Measurements from ENCODE around the gene ZNF391.
"Not testable (repeated sequence)": the region's sequence is repeated elsewhere in the genome, so short reads cannot be mapped to it uniquely, and the experiment has no call there.

ZNF391 gene

DNA sequence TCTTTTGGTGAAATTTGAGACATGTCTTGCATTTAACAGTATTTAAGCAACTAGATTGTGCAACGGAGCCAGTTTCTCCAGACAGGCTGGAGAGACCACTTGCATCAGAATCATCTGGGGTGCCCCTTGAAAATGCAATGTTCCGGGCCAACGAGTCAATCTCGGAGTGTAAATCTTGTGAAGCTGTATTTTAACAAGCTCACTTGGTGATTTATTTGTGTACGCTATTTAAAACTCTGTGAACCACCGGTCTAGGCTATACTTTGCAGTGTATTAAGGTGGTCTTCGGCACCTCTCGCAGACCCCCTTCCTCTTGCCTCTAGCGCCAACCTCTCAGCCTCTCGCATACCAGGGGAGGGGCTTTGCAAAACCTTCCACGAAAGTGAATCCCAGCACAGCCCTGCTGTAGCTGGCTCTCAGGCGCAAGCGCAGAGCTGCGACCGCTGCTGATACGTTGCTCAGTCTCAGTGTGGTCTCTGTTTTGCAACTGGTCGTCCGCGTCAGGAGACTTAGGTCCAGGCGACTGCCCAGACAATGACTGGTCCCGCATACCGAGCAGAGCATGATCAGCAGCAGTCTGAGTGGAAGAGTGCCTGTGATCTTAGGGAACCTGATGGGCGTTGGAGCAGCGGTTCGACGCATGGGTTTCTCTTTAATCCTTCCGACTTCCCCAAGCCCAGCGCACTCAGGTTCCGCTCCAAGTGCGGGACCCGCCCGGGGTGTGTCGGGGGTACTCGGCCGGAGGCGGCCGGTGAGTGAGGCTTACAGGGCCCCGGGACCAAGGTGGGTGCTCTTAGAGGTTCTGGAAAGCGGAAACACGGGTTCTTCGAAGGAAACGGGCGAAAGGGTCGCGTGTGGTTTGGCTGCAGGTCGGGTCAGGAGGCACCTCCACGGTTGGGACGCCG, at the start of gene ZNF391:
ZNF391 (plus strand) TSS at position 467 of the 905 bp plus-strand sequence. CDS start 11,612 bp downstream, outside the sequence.
- DNase-seq = peak; percentile 88 to 89

DNA sequence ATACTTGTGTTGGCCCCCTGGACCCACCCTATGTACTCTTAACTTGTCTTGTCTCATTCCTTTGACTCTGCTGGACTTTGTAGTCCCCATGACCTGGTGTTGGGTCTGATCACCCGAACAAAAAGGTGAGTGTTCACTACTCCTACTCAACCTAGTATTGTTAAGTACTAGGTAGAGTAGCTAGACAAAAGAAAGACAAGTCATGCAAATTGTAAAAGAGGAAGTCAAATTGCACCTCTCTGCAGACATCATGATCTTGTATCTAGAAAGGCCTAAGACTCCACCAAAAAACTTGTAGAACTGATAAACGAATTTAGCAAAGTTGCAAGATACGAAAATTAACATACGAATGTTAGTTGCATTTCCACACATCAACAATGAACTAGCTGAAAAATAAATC, 35.7 kb upstream of the ZNF391 start:
- no peak for DNase-seq

DNA sequence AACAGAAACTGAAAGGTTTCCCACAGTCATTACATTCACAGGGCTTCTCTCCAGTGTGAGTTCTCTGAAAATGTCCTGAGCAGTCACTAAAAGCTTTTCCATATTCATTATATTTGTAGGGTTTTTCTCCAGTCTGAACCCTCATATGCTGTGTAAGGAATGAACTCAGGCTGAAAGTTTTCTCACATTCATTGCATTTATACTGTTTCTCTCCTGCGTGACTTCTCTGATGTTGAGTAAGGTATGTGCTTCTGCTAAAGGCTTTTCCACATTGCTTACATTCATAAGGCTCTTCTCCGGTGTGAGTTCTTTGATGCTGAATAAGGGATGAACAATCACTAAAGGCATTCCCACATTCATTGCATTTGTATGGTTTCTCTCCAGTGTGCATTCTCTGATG, 29.8 kb upstream of the ZNF391 start:
- no peak for DNase-seq

DNA sequence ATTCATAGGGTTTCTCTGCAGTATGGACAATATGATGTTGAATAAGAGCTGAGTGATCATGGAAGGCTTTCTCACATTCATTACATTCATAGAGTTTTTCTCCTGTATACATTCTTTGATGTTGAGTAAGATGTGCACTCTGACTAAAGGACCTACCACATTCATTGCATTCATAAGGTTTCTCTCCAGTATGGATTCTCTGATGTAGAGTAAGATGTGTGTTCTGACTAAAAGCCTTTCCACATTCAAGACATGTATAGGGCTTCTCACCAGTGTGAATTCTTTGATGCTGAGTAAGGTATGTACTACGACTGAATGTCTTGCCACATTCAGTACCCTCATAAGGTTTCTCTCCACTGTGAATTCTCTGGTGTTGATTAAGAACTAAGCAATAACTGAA, 29.3 kb upstream of the ZNF391 start:
- DNase-seq = no peak

DNA sequence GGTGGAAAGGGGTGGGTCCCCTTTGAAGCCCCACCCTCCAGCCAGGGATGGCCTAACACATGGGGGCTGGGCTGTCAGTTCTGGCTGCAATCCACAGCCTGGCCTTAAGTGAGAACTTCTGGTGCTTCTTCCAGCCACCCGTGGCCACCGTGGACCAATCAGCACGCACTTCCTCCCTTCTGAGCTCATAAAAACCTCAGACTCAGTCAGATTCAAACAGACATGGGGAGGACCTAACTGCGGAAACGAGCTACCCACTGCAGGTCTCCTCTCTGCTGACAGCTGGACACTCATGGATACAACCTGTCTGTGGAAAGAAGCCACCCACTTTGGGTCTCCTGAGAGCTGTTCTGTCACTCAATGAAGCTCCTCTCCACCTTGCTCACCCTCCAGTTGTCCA, 20.4 kb upstream of the ZNF391 start:
- DNase-seq = no peak

DNA sequence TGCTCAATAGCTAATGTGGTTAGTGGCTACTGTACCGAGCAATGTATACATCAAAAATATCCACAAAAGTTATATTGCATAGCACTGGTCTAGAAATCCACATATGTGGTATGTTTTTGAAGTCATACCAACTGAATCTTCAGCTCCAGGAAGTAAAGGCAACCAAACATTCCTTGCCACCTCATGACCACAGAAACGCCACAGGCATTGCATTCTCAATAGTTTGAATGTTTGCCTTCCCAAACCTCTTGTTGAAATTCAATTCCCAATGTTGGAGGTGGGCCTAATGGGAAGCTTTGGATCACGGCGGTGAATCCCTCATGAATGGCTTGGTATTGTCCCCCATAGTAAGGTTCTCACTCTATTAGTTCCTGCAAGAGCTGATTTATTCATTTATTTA, 18.2 kb upstream of the ZNF391 start:
- no peak for DNase-seq

DNA sequence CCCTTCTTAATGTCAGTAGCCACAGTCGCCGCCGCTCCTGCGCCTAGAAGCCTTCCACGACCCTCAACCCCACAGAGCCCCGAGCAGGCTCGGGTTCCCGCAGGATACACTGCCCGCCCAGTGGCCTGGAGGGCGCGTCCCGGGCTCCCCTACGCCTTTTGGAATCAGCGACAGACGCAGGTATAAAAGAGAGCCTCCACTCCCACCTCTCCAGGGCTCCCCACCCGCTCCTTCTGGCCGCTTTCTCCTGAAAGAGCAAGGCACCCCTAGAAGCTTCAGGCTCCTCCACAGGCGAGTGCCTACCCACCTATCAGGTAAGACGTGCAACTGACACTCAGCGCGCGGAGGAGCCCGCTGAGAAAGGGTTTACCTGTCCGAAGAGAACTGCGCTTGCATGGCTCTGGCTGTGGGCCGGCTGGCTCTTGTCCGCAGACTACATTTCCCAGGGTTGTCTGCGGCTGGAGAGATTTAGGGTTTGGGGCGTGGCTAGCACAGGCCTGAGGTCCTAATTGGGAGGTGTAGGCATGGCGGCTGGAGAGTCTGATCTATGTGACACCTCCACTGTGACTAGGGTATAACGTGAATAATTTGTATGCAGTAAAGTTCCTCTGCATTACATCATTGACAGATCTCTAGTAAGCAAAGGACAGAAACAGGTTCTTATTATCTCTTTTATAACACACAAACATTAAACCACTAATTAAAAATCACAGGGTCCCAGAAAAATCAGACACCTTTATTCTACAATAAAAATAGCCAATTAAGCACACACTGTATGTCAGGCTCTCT, 13.5 kb upstream of the ZNF391 start:
- DNase-seq = peak; percentile 76 to 81

DNA sequence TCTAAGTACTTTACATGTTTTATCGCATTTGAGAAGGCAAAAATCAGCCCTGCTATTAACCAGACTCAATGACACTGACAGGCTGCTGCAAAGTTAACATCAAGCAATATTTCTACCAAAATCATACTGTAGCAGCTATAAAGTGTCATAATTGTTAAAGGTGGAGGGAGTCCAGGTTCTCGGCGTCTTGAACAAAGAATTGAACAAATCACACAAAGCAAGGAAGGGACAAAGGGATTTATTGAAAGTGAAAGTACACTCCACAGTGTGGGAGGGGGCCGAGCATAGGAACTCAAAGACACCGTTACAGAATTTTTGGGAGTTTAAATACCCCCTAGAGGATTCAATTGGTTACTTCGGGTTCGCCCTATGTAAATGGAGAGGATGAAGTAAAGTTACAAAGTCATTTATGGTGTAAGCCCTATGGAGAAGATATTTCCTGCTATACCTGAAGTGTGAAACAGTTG, 12.9 kb upstream of the ZNF391 start:
- no peak for DNase-seq

DNA sequence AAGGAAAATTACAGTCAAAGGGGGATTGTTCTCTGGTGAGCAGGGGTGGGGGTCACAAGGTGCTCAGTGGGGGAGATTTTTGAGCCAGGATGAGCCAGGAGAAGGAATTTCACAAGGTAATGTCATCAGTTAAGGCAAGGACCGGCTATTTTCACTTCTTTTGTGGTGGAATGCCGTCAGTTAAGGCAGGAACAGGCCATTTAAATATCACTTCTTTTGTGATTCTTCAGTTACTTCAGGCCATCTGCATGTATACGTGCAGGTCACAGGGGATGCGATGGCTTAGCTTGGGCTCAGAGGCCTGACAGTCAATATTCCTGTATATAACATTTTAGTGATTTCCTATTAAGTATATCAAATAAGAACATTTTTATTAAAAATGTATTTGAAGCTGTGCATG, 10.2 kb upstream of the ZNF391 start:
- not testable (repeated sequence) for DNase-seq

DNA sequence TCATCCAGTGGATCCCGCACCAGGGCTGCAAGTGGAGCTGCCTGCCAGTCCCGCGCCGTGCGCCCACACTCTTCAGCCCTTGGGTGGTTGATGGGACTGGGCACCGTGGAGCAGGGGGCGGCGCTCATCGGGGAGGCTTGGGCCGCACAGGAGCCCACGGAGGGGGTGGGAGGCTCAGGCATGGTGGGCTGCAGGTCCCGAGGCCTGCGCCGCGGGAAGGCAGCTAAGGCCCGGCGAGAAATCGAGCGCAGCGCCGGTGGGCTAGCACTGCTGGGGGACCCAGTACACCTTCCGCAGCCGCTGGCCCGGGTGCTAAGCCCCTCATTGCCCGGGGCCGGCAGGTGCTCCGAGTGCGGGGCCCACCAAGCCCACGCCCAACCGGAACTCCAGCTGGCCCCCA, 7.6 kb upstream of the ZNF391 start:
- not testable (repeated sequence) for DNase-seq

DNA sequence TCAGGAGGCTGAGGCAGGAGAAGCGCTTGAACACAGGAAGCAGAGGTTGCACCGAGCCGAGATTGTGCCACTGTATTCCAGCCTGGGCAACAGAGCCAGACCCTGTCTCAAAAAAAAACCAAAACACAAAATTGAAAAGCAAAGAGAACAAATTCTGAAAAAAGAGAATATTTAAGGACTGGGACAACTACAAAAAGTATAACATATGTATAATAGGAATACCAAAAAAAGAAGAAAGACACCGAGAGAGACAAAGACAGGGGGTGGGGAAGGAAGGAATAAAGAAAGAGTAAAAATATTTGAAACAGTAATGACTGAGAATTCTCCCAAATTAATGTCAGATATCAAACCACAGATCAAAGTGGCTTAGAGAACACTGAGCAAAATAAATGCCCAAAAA, 5.5 kb upstream of the ZNF391 start:
- DNase-seq = no peak

DNA sequence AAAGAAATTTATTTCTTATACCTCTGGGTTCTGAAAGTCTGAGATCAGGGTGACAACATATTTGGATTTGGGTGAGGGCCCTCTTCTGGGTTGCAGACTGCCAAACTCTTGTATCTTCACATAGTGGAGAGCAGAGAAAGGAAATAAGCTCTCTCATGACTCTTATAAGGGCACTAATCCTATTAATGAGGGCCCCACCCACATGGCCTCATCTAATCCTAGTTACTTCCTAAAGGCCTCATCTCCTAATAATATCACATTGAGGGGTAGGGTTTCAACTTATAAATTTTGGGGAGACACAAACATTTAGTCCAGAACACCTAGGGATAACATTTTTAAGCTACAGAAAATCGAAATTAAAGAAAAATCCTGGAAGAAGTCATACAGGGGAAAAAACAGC, 5.1 kb upstream of the ZNF391 start:
- no peak for DNase-seq

DNA sequence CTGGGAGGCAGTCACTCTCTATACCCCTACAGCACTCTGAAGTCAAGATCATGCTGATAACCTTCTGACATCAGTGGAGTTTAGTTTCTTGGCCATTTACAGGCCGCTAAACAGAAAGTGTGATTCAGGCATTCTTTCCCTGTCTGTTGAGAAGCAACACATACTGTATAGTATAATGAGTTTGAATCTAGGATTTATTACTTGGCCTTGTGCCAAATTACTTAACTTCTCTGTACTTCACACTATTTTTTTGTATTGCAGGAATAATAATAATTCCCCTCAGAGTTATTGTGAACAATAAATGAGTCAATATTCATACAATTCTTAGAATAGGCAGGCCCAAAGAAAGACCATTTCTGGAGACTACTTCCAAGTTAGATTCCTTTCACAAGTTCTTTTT, 4.1 kb downstream of the ZNF391 start:
- no peak for DNase-seq

DNA sequence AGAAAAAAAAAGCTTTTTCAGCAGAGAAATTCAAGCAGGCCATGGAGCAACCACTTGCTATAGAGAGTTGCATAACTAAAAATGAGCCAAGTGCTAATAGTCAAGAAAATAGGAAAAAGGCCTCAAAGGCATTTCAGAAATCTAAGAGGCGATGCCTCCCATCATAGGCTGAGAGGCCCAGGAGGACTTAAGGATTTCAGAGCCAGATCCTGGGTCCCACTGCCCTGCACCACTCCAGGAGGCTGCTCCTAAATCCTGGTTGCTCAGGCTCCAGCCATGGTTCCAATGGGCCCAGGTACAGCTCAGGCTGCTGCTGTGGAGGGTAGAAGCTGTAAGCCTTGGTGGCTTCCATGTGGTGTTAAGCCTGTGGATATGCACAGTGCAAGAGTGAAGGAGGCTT, 5.5 kb downstream of the ZNF391 start:
- DNase-seq = no peak

DNA sequence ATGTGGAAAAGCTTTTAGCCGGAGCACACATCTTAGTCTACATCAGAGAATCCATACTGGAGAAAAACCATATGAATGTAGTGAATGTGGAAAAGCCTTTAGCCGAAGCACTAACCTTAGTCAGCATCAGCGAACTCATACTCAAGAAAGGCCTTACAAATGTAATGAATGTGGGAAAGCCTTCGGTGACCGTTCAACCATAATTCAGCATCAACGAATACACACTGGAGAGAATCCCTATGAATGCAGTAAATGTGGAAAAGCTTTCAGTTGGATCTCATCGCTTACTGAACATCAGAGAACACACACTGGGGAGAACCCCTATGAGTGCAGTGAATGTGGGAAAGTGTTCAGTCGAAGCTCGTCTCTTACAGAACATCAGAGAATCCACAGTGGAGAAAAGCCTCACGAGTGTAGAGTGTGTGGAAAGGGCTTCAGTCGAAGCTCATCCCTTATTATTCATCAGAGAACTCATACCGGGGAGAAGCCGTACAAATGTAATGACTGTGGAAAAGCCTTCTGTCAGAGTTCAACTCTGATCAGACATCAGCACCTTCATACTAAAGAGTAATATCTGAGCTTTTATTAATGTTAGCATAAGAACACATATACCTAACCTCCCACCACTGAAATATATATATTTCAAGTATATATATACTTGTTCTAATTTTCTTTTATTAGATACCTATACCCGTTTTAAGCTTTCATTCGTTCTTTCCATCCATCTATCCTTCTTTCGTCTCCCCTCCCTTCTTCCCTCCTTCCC, 12.5 kb downstream of the ZNF391 start:
- no peak for DNase-seq

DNA sequence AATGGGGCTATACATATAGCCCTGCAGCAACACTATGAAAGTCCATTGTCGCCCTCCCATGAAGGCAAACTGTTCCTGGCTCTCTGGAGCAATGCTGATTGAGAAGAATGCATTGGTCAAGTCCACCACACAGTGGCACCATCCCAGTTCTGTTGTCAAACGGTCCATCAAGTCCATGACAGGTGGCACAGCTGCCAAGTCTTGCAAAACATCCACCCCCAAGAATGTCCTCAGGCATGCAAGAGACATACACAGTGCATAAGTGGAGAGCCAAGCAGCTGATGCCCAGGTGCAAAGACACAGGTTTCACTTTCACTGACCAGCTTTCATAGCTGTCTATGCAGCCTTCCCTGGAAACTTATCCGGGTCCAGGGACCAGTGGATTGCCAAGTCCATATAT, 17.5 kb downstream of the ZNF391 start:
- DNase-seq = no peak

DNA sequence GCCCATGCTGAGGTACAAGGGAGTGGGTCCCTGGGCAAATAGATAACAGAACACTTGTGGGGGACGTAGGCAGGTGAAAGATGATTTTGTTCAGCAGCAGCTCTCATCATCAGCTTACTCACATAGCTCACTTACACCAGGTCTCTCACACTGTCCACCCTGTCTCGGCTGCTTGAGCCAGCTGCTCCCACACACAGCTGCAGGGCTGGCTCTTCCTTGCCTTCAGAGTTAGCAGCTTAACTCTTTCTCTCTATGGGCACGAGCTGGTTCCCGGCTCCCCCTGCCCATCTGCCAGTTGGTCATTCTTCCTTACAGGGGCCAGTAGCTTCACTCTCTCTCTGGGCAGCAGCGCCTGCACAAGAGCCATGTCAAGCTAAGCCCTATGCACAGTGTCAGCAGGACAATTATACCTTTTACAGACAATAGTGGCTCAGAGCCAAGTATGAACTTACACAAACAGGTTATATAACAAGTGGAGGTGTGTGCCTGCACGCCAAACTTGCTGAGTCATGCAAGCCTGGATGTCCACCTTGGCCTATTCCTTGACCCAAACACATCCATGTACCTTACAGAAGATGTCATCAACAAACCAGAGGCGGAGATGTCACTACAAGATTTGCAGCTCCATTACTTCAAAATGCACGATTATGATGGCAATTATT, 18.7 kb downstream of the ZNF391 start:
- no peak for DNase-seq

DNA sequence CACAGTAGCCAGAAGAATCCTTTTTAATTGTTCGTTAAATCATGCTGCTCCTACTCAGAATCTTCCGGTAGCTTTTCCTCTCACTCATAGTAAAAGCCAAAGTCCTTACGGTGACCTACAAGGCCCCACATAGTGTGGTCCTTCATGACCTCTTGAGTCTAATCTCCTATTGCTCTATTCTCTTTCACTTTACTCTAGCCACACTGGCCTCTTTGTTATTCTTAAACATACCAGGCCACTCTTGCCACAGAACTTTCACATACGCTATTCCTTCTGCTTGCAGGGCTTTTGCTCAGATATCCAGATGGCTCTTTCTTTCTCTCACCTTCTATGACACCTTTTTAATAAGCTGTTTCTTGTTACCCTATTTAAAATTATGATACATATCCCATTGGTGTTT, 25.7 kb downstream of the ZNF391 start:
- no peak for DNase-seq

DNA sequence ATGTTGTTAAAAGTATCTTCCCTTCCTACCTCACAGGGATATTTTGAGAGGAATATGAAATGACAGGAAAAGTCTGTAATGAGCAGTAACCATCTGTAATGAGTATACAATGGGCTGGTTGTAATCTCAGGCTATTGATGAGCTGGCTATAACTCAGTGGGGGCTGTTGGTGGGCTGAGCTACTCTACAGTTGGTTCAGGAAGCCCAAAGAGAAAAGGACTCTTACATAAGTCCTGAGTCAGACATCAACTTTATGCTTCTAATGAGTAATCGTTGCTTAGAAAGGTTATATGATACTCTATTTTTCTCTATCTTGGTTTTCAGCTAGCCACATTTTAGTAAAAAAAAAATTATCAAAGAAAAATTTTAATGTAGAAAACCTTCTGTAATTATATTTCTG, 26.4 kb downstream of the ZNF391 start:
- DNase-seq = no peak

DNA sequence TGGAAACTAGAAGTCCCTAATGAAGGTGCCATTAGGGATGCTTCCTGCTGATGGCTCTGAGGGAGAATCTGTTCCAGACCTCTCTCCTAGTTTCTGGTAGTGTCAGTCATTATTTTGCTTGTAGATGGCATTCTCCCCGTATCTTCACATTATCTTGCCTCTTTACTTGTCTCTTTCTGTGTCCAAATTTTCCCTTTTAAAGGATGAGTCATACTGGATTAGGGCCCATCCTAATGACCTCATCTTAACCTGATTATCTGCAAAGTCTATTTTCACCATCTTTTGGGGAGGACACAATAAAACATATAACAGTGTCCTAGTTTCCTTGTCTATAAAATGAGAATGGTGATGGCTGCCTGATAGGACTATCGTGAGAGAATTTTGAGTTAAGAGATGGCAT, 27.3 kb downstream of the ZNF391 start:
- DNase-seq = no peak

DNA sequence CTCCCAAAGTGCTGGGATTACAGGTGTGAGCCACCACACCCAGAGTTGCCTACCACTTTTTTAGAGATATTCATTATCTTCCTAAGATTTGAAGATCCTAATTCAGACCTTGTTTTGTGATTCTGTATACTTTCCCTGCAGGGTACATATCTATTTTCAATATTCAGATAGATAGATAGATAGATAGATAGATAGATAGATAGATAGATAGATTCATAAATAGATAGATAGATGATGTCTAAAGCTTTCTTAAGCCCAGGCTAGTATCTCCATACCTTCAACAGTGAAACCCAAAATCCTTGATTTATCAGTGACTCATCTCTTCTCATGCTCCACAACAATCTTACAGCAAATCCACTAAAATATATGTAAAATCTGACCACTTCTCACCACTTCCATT, 30.8 kb downstream of the ZNF391 start:
- no peak for DNase-seq

DNA sequence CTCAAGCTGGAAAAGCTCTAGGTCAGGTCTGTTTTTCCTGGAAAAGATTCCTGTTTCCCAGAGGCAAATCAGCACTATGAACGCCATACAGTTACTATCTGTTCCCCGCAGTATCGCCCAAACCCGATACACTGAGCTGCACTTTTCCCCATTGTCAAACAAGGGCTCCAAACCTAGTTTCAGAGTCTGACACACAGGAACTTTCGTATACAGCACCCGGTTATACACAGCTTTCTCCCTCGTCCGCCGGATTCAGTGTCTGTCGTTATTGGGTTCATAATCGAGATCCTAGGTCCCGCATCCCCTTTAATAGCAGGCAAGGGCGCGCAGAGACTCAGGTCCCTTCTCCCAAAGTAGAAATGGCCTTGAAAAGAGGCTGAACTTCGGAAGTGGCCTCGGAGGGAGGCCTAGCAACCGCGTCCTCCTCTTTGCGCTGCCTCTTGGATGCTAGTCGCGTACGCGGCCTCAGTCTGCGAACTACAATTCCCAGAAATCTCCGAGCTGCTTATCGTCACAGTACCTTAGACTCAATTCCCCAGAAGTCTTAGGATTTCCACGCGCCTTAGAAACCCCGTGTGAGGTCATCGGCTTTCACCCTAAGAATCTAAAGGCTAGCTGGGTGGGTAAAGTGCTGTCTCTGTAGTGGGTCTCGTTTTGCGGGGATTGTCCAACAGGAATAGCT, 34.2 kb downstream of the ZNF391 start:
- DNase-seq = no peak
